Brain microvascular endothelial cell (primary cell): ENCODE measurements around the gene JCAD.
"Not testable (repeated sequence)": the region's sequence is repeated elsewhere in the genome, so short reads cannot be mapped to it uniquely, and the experiment has no call there.

Experiments used
- DNase-seq: peaks from one replicate; pipeline ENCODE4 v3.0.0-alpha.2; 2020
- H3K27ac ChIP-seq: fragments of 250-450 bp; sonication (Bioruptor Pico); 2 replicates; pipeline ENCODE4 v1.5.1; 2020; ENCODE audit warnings: mild to moderate bottlenecking, moderate library complexity
- H3K27me3 ChIP-seq: fragments of 250-450 bp; sonication (Bioruptor Pico); replicated peaks from 2 replicates; pipeline ENCODE4 v1.5.1; 2020; ENCODE audit warnings: mild to moderate bottlenecking
- H3K36me3 ChIP-seq: fragments of 250-450 bp; sonication (Bioruptor Pico); replicated peaks from 2 replicates; pipeline ENCODE4 v1.5.1; 2020; ENCODE audit warnings: mild to moderate bottlenecking
- H3K4me3 ChIP-seq: 2 replicates; pipeline ENCODE4 v1.5.1; 2011; ENCODE audit warnings: low read depth, mild to moderate bottlenecking, control low read depth, low read length, moderate library complexity
- CTCF ChIP-seq: IDR thresholded peaks from 2 replicates; pipeline ENCODE4 v1.5.1; 2011; ENCODE audit warnings: low read depth, mild to moderate bottlenecking, moderate library complexity, low read length, control low read depth, inconsistent platforms; ENCODE audit errors: missing control alignments
- in situ Hi-C: cut with HindIII; loops from 2 replicates; pipeline ENCODE4 v1.10.0; 2017; ENCODE audit warnings: low sequenced_read_pairs, low pct_ligation_motif_present

The JCAD gene, protein sequence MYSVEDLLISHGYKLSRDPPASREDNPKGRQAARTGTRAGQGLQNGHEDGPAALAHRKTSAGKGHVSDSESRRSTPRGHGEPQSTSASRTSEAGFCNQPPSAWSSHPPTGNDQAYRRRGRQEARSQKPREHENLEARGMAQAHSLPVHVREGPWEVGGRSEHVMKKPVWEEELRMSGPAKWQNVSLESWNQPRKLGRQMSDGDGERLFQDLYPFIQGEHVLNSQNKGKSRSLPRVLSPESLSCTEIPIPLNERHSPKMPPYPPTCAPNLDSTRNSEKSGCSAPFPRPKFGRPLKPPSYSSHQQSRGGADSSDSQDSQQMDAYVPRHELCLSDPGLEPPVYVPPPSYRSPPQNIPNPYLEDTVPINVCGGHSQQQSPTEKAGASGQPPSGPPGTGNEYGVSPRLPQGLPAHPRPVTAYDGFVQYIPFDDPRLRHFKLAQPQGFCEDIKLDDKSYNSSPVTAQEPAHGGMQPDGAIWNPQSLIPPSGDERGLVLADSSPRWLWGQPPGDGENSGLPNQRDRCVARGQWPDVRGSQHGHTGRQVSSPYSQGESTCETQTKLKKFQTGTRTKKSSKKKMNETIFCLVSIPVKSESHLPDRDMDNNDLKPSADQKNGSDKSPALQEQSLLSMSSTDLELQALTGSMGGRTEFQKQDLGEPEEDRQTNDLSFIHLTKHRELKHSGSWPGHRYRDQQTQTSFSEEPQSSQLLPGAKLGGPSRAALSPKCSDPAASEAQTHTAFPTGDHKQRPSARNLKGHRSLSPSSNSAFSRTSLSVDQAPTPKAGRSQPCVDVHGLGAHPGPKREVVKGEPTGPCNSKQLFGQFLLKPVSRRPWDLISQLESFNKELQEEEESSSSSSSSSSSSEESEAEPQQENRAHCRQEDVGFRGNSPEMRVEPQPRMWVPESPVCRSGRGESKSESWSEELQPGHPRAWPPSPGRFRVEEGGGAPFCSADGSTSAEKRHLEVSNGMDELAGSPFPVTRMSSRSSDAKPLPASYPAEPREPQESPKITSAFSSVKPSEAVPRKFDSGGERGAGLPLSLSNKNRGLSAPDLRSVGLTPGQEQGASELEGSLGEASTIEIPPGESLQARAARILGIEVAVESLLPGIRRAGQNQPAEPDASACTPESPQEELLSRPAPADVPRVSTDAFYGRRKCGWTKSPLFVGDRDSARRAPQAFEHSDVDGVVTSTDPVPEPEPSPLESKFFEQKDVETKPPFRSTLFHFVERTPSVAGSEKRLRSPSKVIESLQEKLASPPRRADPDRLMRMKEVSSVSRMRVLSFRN (N-terminal part only)

DNA sequence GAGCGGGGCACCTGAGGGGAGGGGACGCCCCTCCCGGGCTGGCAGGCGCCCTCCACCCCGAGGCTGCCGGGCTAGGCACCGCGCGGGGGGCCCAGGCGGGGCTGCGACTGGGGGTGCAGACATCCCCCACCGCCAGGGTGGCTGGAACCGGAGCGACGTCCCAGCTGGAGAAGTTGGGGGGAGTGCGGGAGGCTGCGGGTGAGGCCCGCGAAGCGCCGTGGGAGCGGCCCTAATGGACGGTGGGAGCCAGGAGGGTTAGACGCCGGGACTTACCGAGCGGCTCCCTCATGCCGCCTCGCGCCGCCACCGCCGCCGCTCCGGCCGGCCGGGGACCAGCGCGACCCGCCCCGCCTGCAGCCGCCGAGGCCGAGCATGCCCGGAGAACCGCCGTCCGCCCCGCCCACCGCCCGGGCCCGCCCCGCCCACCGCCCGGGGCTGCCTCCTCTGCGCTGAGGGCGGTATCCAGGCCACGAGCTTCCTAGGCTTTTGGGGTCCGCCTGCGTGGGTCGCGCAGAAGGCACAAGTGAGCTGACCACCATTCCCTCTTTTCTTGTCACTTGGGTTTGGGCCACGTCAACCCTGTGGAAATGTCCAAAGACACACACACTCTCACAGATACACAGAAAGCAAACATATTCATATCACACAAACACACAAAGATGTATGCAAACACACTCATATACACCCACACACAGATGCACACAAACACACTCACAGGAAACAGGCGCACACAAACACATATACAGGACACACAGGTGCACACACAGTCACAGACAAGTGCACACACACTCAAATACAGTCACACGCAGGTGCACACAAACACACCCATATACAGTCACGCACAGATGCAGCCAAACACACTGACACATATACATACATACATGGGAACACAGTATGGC is at the start of gene JCAD:
JCAD (minus strand) TSS at position 378 of the 899 bp plus-strand sequence. CDS start 11,774 bp downstream, outside the sequence.
- TF ChIP-seq CTCF = no peak
- DNase-seq = no peak
- no peaks in the 10 kb centered on the region for H3K36me3 ChIP-seq
- H3K27me3 ChIP-seq = no peaks in the 10 kb centered on the region
- in situ Hi-C loops = no loop called here
- peak within 1 kb of the TSS; percentile 74 for H3K4me3 ChIP-seq
- no peak within 1 kb of the TSS for H3K27ac ChIP-seq

- TF ChIP-seq CTCF = no peak
- H3K4me3 ChIP-seq = no peak overlapping the region
- no peak overlapping the region for H3K27ac ChIP-seq
- in situ Hi-C loops = no loop called here
- no peak for DNase-seq
- no peaks in the 10 kb centered on the region for H3K36me3 ChIP-seq
- H3K27me3 ChIP-seq = no peaks in the 10 kb centered on the region
Observed at GRCh38 chr10:30106987-30107386, 47.6 kb upstream of the JCAD start.

- Histone ChIP-seq H3K4me3 (no peak overlapping the region), H3K27me3 (no peaks in the 10 kb centered on the region), H3K27ac (no peak overlapping the region), H3K36me3 (no peaks in the 10 kb centered on the region)
- DNase-seq = no peak
- in situ Hi-C loops = no loop called here
- no peak for TF ChIP-seq CTCF
Observed at GRCh38 chr10:30103595-30104320, 44.4 kb upstream of the JCAD start.

DNA sequence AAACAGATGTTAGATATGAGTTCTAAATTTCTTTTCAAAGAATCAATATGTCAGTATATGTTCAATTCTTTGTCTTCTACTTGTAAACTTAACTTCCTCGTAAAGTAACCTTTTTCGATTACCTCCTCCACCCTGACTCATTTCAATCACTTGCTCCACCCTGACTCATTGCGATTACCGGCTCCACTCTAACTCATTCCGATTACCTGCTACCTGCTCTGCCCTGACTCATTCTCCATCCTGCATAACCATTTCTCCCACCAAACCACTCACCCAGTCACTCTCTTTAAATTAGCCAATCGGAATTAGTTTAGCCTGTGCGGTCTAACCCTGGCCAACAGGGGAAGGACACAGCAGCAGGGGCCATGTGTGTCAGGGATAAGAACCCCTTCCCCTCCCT is 40.3 kb upstream of the JCAD start:
- H3K4me3 ChIP-seq, in situ Hi-C loops, H3K36me3 ChIP-seq: not testable (repeated sequence)

GRCh38 chr10:30099101-30099500 is 39.7 kb upstream of the JCAD start:
- no peak for DNase-seq
- no peak overlapping the region for H3K27ac ChIP-seq
- no peak overlapping the region for H3K4me3 ChIP-seq
- H3K36me3 ChIP-seq = no peaks in the 10 kb centered on the region
- no peak for TF ChIP-seq CTCF
- H3K27me3 ChIP-seq = no peaks in the 10 kb centered on the region
- in situ Hi-C loops = no loop called here

More for the DNA sequence above, 40.3 kb upstream of the JCAD start:
- not testable (repeated sequence) for H3K27me3 ChIP-seq, H3K27ac ChIP-seq, DNase-seq
